Heart left ventricle (tissue), 13 donors: ENCODE data around the gene TTC24.
"Not testable (repeated sequence)": the region's sequence is repeated elsewhere in the genome, so short reads cannot be mapped to it uniquely, and the experiment has no call there.

Source experiments
- CTCF ChIP-seq, 12 donors: fragments of 200-600 bp; sonication (generic) in 4 of 12; IDR thresholded peaks; one replicate each; pipeline versions ENCODE4 v1.5.0 to v1.8.0; 2018 to 2022; ENCODE audit warnings: antibody characterized with exemption in 12 of 12, mild to moderate bottlenecking in 5 of 12
- POLR2A ChIP-seq, 2 donors: fragments of 450-650 bp; IDR thresholded peaks; one replicate each; pipeline ENCODE4 v1.6.1; 2017; ENCODE audit warnings: antibody characterized with exemption in 2 of 2, mild to moderate bottlenecking in 2 of 2, moderate library complexity in 2 of 2
- donor health status: ischemic (EF 13 %, LVEDD 7.1; RV severe dilation, severe dysfunction).
- donor health status: DM: no; HTN: yes; CAD: no.
- donor health status: DM: no; HTN: no; CAD: no.
- donor health status: ischemic (EF 25% LVEDD 6.9; RV normal size, moderate dysfunction).
- donor health status: ischemic (EF 25% LVEDD 5.7; RV mildly dilated, moderate dysfunction).
- donor health status: ischemic (EF 35%, LVEDD 5.7; RV mildly dilated, moderate dysfunction).
- donor health status: nonischemic (EF 11% LVEDD 7.7; RV severe dilation, severe dysfunction).
- donor health status: DM: yes; HTN: yes; CAD: no.
- donor health status: PGD.
- donor health status: ischemic (EF 29% LVEDD 5.4; RV normal size, mild dysfunction).
- donor health status: nonischemic (EF 23%, LVEDD 6.1; RV moderate dilation, normal function).

GRCh38 chr1:156607344-156607743, 27.8 kb downstream of the TTC24 start:
- TF ChIP-seq CTCF, POLR2A (IDR thresholded peaks at IDR 0.05): not testable (repeated sequence)
